ENCODE measurements around the gene BCOR.

BCOR gene

GRCh38 chrX:40061871-40062524, 35.8 kb downstream of the BCOR start:
- peak; percentile 18 for DNase-seq

- DNase-seq: no peak
Measured at GRCh38 chrX:40061005-40061404, 36.8 kb downstream of the BCOR start.

GRCh38 chrX:40060356-40060845, 37.4 kb downstream of the BCOR start:
- no peak for DNase-seq

- no peak for DNase-seq
Measured at GRCh38 chrX:40058719-40059118, 39.0 kb downstream of the BCOR start.

GRCh38 chrX:40057405-40057804, 40.4 kb downstream of the BCOR start:
- no peak for DNase-seq

GRCh38 chrX:40056420-40056819, 41.3 kb downstream of the BCOR start:
- DNase-seq: no peak

- DNase-seq: no peak
Measured at GRCh38 chrX:40055495-40055894, 42.3 kb downstream of the BCOR start.

- no peak for DNase-seq
Measured at GRCh38 chrX:40054793-40055192, 43.0 kb downstream of the BCOR start.

- no peak for DNase-seq
Measured at GRCh38 chrX:40050532-40050931, 47.2 kb downstream of the BCOR start.

- DNase-seq: no peak
Measured at GRCh38 chrX:40049084-40049641, 48.6 kb downstream of the BCOR start.

- DNase-seq: no peak
Measured at GRCh38 chrX:40047485-40047884, 50.3 kb downstream of the BCOR start.

GRCh38 chrX:40043895-40044294, 53.9 kb downstream of the BCOR start:
- no peak for DNase-seq

- no peak for DNase-seq
Measured at GRCh38 chrX:40041915-40042314, 55.8 kb downstream of the BCOR start.

GRCh38 chrX:40040686-40041461, 56.9 kb downstream of the BCOR start:
- no peak for DNase-seq

- no peak for DNase-seq
Measured at GRCh38 chrX:40039887-40040286, 57.9 kb downstream of the BCOR start.

- DNase-seq: no peak
Measured at GRCh38 chrX:40037367-40037766, 60.4 kb downstream of the BCOR start.

GRCh38 chrX:40035726-40036125, 62.0 kb downstream of the BCOR start:
- DNase-seq: no peak

- DNase-seq: no peak
Measured at GRCh38 chrX:40031911-40032310, 65.8 kb downstream of the BCOR start.

- no peak for DNase-seq
Measured at GRCh38 chrX:40030205-40030604, 67.6 kb downstream of the BCOR start.

GRCh38 chrX:40022421-40022820, 75.3 kb downstream of the BCOR start:
- DNase-seq: no peak

GRCh38 chrX:40021647-40022046, 76.1 kb downstream of the BCOR start:
- no peak for DNase-seq

GRCh38 chrX:40019541-40019940, 78.2 kb downstream of the BCOR start:
- no peak for DNase-seq

- no peak for DNase-seq
Measured at GRCh38 chrX:40018041-40018440, 79.7 kb downstream of the BCOR start.

GRCh38 chrX:40016749-40017148, 81.0 kb downstream of the BCOR start:
- DNase-seq: no peak
